Stimulated activated CD8-positive, alpha-beta memory T cell treated with anti-CD3 and anti-CD28 coated beads, Interleukin-12 subunit alpha, Interleukin-12 subunit beta, amount 100 ng/mL, for 1 hour (primary cell): ENCODE measurements around the gene FLVCR1.

Experiments
- DNase-seq: peaks from one replicate; pipeline ENCODE4 v3.0.0-alpha.2; 2020; ENCODE audit warnings: low read depth

The FLVCR1 gene

DNA sequence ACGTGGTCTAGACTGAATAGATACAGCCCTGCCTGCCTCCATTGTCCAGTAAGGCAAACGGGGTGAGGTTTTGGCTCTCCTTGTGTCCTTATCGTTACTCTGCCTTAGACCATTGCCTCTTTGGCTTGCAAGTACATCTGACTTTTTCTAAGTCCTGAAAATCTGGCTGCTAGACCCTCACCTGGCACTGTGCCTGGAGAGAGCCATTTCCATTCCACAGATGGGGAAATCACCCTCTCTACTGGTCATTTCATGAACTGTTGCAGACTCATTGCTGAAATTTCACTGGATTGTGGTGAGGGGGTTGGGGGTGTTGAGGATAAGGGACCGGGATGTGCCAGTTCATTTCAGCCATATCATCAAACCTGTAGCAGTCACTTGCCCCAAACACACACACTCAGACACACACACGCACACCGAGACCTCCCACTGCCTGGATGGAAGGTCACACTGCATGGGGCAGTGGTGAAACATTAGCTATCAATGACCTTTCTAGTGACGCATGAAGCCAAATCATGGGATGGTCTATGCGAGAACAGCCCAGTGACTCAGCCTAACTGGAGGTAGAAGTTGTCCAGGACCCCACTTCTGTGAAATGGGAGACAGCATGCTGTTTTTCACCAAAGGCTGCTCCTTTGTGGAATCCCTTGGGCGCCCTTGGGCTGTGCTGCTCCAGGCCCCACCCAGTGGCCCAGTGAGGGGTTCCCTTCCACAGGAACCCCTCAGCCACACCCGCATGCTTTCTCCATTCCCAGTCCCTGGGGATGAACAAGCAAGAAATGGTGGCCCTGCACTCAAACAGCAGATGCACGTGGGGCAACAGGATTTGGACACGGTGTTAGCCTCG is 57.4 kb downstream of the FLVCR1 start:
- no peak for DNase-seq

- DNase-seq = no peak
Measured at GRCh38 chr1:212916481-212917133, 58.5 kb downstream of the FLVCR1 start.

- no peak for DNase-seq
Measured at GRCh38 chr1:212917134-212917485, 59.0 kb downstream of the FLVCR1 start.

DNA sequence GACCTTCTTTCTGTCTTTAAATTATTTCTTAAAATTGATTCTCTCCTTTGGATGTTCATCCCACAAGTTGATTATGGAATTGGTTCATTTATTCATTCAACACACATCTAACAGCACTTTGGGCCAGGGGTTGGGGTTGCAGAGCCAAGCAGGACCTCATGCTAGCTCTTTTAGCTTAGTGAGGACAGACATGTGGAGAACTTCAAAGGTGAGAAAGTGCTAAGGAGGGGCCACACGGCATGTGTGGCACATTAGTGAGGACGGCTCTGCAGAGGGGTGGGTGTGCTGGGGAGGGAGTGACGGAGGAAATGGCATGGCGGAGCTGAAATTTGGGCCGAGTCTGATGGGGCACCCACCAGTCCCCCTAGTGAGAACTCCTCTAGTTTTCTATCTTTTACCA is 59.8 kb downstream of the FLVCR1 start:
- DNase-seq = no peak

DNA sequence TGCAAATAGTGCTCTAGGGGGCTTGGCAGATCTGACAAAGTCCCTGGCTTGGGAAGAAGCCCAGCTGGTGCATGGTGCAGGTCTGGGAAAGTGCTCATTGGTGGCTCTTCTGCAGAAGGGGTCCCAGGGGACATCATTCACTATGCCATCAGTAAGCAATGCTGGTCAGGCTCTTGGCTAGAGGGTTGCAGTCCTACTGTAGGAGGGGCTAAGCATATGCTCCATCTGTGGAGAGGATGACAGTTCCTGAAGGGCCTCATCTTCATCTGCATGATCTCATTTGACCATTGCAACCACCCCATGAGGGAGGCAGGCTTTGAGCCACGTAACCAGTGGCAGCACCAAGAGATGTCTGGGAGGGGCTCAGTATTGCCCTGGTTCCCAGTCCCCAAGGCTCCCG is 60.7 kb downstream of the FLVCR1 start:
- DNase-seq = no peak

DNA sequence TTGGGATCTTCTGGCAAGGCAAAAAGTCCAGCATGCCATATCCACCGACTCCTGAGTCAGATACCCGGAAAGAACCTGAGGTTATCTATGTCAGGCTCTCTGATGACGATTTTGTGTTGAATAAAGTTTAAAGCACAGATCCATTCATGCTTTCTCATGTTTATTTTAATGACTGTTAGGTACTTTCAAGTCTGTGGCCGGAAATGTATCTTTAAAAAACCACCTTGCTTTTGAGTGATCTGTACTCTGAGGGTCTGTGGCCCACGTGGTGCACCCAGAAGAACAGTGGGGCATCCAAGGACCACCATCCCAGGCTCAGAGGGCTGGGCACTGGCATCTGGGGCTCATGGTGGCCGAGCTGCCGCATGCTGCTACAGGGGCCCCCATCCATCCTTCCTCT is 62.2 kb downstream of the FLVCR1 start:
- DNase-seq = no peak

- no peak for DNase-seq
Measured at GRCh38 chr1:212920896-212921295, 62.8 kb downstream of the FLVCR1 start.

DNA sequence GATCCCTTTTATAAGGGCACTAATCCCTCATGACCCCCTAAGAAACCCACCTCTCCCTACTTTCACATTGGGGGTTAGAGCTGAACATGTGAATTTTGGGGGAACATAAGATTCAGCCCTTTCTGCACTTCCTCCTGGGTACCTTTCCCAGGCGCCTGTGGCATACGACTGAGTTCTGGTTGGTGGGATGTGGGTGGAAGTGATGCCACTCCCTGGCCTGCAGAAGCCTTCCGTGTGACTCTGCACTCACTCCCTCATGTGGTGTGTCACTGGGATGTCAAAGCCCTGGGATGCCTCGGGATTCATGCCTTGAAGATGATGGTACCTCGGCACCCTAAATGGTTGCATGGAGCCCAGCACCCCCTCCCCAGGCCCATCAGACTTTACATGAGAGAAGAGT is 63.9 kb downstream of the FLVCR1 start:
- DNase-seq = no peak

- DNase-seq = no peak
Measured at GRCh38 chr1:212926372-212926771, 68.3 kb downstream of the FLVCR1 start.

- DNase-seq = no peak
Measured at GRCh38 chr1:212928323-212929291, 70.5 kb downstream of the FLVCR1 start.

GRCh38 chr1:212930986-212931678 is 73.1 kb downstream of the FLVCR1 start:
- DNase-seq = no peak

- no peak for DNase-seq
Measured at GRCh38 chr1:212933815-212934471, 75.9 kb downstream of the FLVCR1 start.

DNA sequence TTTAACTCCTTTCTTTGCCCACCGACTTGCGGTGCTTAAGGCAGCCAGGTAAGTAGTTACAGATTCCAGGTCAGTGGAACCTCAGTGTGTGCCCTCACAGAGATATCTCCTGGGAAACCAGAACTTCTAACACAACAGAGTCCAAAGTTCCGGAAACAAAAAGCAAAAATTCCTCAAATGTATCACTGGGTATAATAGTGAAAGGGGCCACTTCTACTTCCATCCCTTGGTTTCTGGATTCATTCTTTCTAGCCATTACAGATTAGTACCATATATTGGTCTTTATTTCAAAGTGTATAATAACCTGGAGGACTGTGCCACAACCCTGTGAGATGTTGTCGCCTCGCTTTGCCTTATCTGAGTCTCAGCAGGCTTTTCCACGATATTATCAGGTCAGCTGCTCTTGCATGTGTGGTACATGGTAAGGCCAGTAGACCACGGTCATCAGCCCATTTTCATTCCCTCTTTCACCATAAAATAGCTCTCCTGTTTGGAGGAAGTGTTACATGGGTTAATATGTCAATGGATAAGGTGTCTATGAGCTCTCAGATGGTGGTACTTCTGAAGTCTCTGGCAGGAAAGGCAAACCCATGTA is 77.4 kb downstream of the FLVCR1 start:
- DNase-seq = no peak

GRCh38 chr1:212937034-212937433 is 79.0 kb downstream of the FLVCR1 start:
- no peak for DNase-seq

GRCh38 chr1:212938846-212939245 is 80.8 kb downstream of the FLVCR1 start:
- DNase-seq = no peak

- DNase-seq = no peak
Measured at GRCh38 chr1:212941452-212941851, 83.4 kb downstream of the FLVCR1 start.

DNA sequence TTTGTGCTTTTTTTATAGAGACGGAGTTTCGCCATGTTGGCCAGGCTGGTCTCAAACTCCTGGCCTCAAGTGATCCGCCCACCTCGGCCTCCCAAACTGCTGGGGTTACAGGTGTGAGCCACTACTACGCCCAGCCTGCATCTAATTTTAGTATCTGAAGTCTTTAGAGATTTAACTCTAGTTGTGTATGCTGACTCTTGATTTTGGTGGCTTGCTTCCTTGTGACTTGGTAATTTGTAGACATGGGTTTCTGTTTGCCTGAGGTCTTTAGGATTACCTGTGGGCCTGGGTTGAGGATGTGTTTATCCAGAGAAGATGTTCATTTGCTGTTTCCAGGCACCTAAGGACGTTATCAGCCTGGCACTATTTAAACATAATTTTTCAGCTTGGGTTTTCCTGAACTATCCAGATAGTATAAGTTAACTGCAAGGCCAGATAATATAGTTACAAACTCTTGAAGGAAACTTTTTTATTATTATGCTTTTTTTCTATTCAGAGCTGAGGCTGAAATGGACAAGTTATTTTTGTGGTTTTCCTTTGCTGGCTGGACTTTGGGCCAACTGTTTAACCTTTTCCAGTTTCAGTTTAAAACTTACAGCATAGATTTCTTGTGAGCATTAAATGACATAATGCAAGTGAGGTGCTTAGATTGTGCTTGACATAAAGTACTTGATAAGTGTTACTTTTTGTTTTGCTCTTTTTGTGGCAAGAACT is 84.8 kb downstream of the FLVCR1 start:
- DNase-seq = no peak

DNA sequence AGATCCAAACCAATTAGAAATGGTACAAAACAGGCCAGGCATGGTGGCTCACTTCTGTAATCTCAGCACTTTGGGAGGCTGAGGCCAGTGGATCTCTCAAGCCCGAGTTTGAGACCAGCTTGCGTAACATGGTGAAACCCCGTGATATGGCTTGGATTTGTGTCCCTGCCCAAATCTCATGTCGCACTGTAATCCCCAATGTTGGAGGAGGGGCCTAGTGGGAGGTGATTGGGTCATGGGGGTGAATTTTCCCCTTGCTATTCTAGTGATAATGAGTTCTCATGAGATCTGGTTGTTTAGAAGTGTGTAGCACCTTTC is 85.3 kb downstream of the FLVCR1 start:
- no peak for DNase-seq

DNA sequence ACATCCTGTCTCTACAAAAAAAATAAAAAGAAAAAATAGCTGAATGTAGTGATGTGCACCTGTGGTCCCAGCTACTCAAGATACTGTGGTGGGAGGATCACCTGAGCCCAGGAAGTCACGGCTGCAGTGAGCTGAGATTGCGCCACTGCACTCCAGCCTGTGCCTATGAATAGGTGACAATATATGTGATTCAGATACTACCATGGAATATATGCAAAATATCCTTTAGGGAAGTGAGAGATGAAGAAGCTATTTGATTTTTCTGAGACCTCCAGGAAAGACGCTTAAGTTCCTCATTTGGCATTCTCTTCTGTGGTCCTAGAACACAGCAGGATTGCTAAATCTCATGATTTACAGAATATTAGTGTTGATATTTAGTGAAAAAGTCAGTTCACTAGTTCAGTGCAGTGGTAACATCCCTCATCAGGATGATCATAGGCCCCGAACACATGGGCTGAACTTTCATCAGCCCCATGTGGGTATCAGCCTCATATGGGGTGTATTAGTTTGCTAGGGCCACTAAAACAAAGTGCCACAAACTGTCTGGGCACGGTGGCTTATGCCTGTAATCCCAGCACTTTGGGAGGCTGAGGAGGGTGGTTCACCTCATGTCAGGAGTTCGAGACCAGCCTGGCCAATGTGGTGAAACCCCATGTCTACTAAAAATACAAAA is 86.3 kb downstream of the FLVCR1 start:
- DNase-seq = no peak

- no peak for DNase-seq
Measured at GRCh38 chr1:212945056-212945455, 87.0 kb downstream of the FLVCR1 start.
